C4-2B (cell line): ENCODE results near the gene LOC128125822.

Experiments used
- H3K27ac ChIP-seq: fragments of 450-650 bp; 2 replicates; pipeline ENCODE4 v1.5.1; 2017
- ZFX ChIP-seq: fragments of 450-650 bp; IDR thresholded peaks from 2 replicates; pipeline ENCODE4 v1.6.1; 2017
- TF ChIP-seq, protein P1 (sequence below): fragments of 450-650 bp; conservative IDR thresholded peaks from 2 replicates; pipeline ENCODE4 v1.5.1; 2017; ENCODE audit warnings: mild to moderate bottlenecking

LOC128125822 gene

DNA sequence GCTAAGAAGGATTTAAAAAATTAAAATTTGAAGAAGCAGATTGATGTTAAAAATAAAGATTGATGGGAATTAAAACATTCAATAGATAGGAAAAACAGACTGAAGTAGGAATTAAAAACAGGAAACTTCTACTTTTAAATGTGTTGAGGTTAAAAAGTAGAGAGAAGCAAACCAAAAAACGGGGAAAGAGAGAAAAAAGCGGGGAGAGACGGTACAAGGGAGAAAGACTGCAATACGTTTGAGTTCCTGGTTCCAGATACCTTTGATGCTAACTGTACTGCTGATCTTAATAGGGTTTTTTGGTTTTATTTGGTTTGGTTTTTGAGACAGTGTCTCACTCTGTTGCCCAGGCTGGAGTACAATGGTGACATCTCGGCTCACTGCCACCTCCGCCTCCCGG lies 27.0 kb downstream of the LOC128125822 start:
- H3K27ac ChIP-seq: no peak overlapping the region
- no peak for TF ChIP-seq ZFX
- TF ChIP-seq, protein P1, sequence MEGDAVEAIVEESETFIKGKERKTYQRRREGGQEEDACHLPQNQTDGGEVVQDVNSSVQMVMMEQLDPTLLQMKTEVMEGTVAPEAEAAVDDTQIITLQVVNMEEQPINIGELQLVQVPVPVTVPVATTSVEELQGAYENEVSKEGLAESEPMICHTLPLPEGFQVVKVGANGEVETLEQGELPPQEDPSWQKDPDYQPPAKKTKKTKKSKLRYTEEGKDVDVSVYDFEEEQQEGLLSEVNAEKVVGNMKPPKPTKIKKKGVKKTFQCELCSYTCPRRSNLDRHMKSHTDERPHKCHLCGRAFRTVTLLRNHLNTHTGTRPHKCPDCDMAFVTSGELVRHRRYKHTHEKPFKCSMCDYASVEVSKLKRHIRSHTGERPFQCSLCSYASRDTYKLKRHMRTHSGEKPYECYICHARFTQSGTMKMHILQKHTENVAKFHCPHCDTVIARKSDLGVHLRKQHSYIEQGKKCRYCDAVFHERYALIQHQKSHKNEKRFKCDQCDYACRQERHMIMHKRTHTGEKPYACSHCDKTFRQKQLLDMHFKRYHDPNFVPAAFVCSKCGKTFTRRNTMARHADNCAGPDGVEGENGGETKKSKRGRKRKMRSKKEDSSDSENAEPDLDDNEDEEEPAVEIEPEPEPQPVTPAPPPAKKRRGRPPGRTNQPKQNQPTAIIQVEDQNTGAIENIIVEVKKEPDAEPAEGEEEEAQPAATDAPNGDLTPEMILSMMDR: no peak

- no peak for TF ChIP-seq ZFX
- TF ChIP-seq, protein P1: no peak
These were observed 27.9 kb downstream of the LOC128125822 start for GRCh38 chr6:63600136-63600535.

GRCh38 chr6:63609231-63609630 lies 37.0 kb downstream of the LOC128125822 start:
- H3K27ac ChIP-seq: no peak overlapping the region
- TF ChIP-seq, protein P1: no peak

More at GRCh38 chr6:63600136-63600535, 27.9 kb downstream of the LOC128125822 start:
- H3K27ac ChIP-seq: no peak overlapping the region

DNA sequence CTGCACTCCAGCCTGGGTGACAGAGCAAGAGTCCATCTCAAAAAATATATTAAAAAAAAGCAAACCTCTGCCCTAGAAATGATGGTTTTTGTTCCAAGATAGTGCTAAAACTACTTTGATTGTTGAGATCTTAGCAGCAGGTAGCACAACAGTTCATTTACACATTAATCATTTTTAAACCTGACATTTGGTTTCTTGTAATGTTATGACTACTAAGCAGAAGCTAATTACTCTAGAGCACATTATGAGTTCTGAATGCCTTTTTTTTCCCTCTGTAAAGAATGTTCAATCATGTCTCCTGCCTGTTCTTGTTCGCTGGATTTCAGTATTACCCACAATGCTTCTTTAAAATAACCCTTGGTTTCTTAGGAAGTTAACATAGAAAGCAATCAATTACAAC lies 38.7 kb downstream of the LOC128125822 start:
- TF ChIP-seq ZFX: no peak
- TF ChIP-seq, protein P1: no peak
- no peak overlapping the region for H3K27ac ChIP-seq

DNA sequence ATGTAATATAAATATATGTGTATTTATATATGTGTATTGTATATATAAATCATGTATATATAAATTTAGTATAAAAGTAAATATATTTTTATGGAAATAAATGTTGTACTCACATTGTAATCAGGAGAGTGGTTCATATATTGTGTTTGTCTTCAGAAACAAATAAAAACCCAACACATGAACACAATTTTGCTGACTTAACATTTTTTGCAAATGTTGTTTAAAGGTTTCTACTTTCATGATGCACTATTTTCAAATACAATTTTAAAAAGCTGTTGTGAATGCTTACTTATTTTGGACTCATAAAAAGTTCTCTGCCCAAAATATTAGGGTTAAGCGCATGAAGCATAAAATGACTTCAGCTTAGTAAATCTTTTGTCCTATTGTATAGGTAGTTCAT lies 39.3 kb downstream of the LOC128125822 start:
- TF ChIP-seq, protein P1: no peak
- TF ChIP-seq ZFX: no peak
- H3K27ac ChIP-seq: no peak overlapping the region

DNA sequence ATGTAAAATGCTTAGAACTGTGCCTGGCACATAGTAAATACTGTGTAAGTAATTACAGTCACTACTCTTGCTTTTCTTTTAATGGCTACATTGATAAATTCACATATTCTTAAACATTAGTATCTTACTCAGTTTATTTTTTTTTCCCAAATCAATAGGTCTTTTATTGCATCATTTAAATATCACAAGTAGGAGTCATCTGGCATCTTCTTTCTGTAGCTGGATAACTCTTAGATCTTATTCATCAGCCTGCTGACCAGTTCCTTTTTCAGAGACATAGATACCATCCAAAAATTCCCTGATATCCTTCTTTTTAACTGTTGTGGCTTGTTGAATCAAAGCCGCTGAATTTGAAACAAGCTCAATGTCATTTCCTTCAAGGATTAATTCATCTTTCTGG lies 43.3 kb downstream of the LOC128125822 start:
- TF ChIP-seq ZFX: no peak
- TF ChIP-seq, protein P1: no peak

More for the DNA sequence above, 43.3 kb downstream of the LOC128125822 start:
- H3K27ac ChIP-seq: no peak overlapping the region
